M059J (cell line): ENCODE data around the gene SLC4A11. TPM values are rescaled to one million over a fixed set of nuclear protein-coding genes. Genes with fewer than 3 reads are reported as not detected.
A peak's percentile ranks its signal among the peaks of the same experiment; 100 is the strongest.

Experiments
- DNase-seq: peaks from one replicate; pipeline ENCODE4 v3.0.0-alpha.2; 2012; ENCODE audit warnings: low read depth
- total RNA-seq: library from RNA; depleted of rRNA; stranded (reverse); fragments of >200 nt; shearing (Covaris generic); gene quantifications from 2 replicates; pipeline ENCODE4 v1.2.3, GENCODE V29; 2014; rRNA removed

SLC4A11 gene
- 0.54 and 1.2 TPM in 2 replicates for total RNA-seq

GRCh38 chr20:3239026-3239866, at the start of gene SLC4A11:
Gene SLC4A11, minus strand, starts transcription at chr20:3239190. Its CDS starts 53 bp downstream, at chr20:3239137.
- DNase-seq, result peak; percentile 54

GRCh38 chr20:3283222-3283820, 44.3 kb upstream of the SLC4A11 start:
- DNase-seq, result no peak

- DNase-seq, result no peak
Observed at GRCh38 chr20:3282271-3283221, 43.6 kb upstream of the SLC4A11 start.

- no peak for DNase-seq
Observed at GRCh38 chr20:3281437-3281836, 42.4 kb upstream of the SLC4A11 start.

- DNase-seq, result no peak
Observed at GRCh38 chr20:3279761-3280160, 40.8 kb upstream of the SLC4A11 start.

- no peak for DNase-seq
Observed at GRCh38 chr20:3277686-3278465, 38.9 kb upstream of the SLC4A11 start.

GRCh38 chr20:3276680-3277015, 37.7 kb upstream of the SLC4A11 start:
- DNase-seq, result peak; percentile 36

GRCh38 chr20:3275966-3276679, 37.1 kb upstream of the SLC4A11 start:
- no peak for DNase-seq

GRCh38 chr20:3275064-3275935, 36.3 kb upstream of the SLC4A11 start:
- DNase-seq, result no peak

- no peak for DNase-seq
Observed at GRCh38 chr20:3273371-3273770, 34.4 kb upstream of the SLC4A11 start.

- no peak for DNase-seq
Observed at GRCh38 chr20:3270051-3270450, 31.1 kb upstream of the SLC4A11 start.

GRCh38 chr20:3262566-3262965, 23.6 kb upstream of the SLC4A11 start:
- DNase-seq, result peak; percentile 17

GRCh38 chr20:3258429-3258828, 19.4 kb upstream of the SLC4A11 start:
- DNase-seq, result no peak

- DNase-seq, result no peak
Observed at GRCh38 chr20:3255728-3256127, 16.7 kb upstream of the SLC4A11 start.

GRCh38 chr20:3251806-3252205, 12.8 kb upstream of the SLC4A11 start:
- peak; percentile 26 for DNase-seq

GRCh38 chr20:3250091-3250504, 11.1 kb upstream of the SLC4A11 start:
- DNase-seq, result no peak

GRCh38 chr20:3248993-3249347, 10.0 kb upstream of the SLC4A11 start:
- no peak for DNase-seq

GRCh38 chr20:3248167-3248992, 9.4 kb upstream of the SLC4A11 start:
- DNase-seq, result no peak

- DNase-seq, result no peak
Observed at GRCh38 chr20:3247638-3248037, 8.6 kb upstream of the SLC4A11 start.
